Motor neuron (in vitro differentiated cells): ENCODE data around the gene ABLIM2. TPM values are rescaled to one million over a fixed set of nuclear protein-coding genes. Genes with fewer than 3 reads are reported as not detected.

Experiments
- ATAC-seq, 8 experiments: fragments of 200-7000 bp; cut with Tn5 transposase; replicated peaks in 6 of 8; 2 replicates each; pipeline ENCODE4 v1.8.0; 2021; ENCODE audit warnings: mild to moderate bottlenecking in 8 of 8, moderate library complexity in 8 of 8
- H3K27ac ChIP-seq, 2 donors: fragments of 250-450 bp; sonication (Bioruptor Pico); 2 replicates each; pipeline ENCODE4 v1.9.0; 2021; ENCODE audit warnings: antibody characterized with exemption in 2 of 2, mild to moderate bottlenecking in 2 of 2, moderate library complexity in 1 of 2
- H3K4me1 ChIP-seq, 2 donors: fragments of 250-450 bp; sonication (Bioruptor Pico); replicated peaks in 1 of 2; 2 replicates each; pipeline ENCODE4 v1.6.1; 2021; ENCODE audit warnings: antibody characterized with exemption in 2 of 2, mild to moderate bottlenecking in 2 of 2, moderate library complexity in 1 of 2
- H3K4me3 ChIP-seq, 5 donors: fragments of 250-450 bp; sonication (Bioruptor Pico); 2 replicates each; pipeline ENCODE4 v1.9.0; 2021; ENCODE audit warnings: antibody characterized with exemption in 5 of 5, mild to moderate bottlenecking in 5 of 5, moderate library complexity in 4 of 5
- WGBS, 10 experiments: fragments of 450-650 bp; shearing (Covaris generic); methylation state at CpG; one replicate each; pipeline ENCODE4 v1.0.0; 2022; 5-methylcytosine and 5-hydroxymethylcytosine counted together
- in situ Hi-C, 9 experiments: fragments of 400-800 bp; cut with MboI; loops; one replicate each; pipeline ENCODE4 v1.15.0; 2021; ENCODE audit warnings: low sequenced_read_pairs in 9 of 9, low pct_unique_long_range_greater_than_20kb in 2 of 9; ENCODE audit not compliant: unreplicated experiment in 9 of 9
- total RNA-seq, 8 experiments: library from RNA; unstranded; fragments of 300-600 nt; gene quantifications; 2 replicates each; pipeline versions ENCODE4 v1.2.3 to v1.2.4, GENCODE V29; 2022

The ABLIM2 gene
- total RNA-seq, 8 experiments from 2014 or later, result 0.58 to 18.7 (median 6.5) TPM

GRCh38 chr4:8122746-8123145, 35.9 kb downstream of the ABLIM2 start:
- peaks cover 9 to 11% of the 10 kb centered on the region in 2 donors for H3K4me1 ChIP-seq
- 69 to 86% (median 80%) methylated on average over 1 to 4 of the region's 10 CpGs; no CpG with 5 or more reads in 7 of the 10 experiments for WGBS, 10 experiments
- ATAC-seq, result no peak
- no peak overlapping the region for H3K4me3 ChIP-seq
- H3K27ac ChIP-seq, result no peak overlapping the region
- in situ Hi-C loops, result no loop called here

GRCh38 chr4:8121292-8122015, 37.2 kb downstream of the ABLIM2 start:
- H3K4me3 ChIP-seq, result no peak overlapping the region
- H3K27ac ChIP-seq, result no peak overlapping the region
- H3K4me1 ChIP-seq, result peaks cover 0 to 4% of the 10 kb centered on the region in 2 donors
- in situ Hi-C loops, result no loop called here
- no peak for ATAC-seq
- 41 to 95% (median 88%) methylated on average over 2 to 7 of the region's 16 CpGs; no CpG with 5 or more reads in 7 of the 10 experiments for WGBS, 10 experiments

- H3K4me3 ChIP-seq, result no peak overlapping the region
- in situ Hi-C loops, result no loop called here
- H3K4me1 ChIP-seq, result peaks cover 0 to 4% of the 10 kb centered on the region in 2 donors
- ATAC-seq, result no peak
- no peak overlapping the region for H3K27ac ChIP-seq
- whole genome bisulfite sequencing, 10 experiments, result 55 to 100% (median 85%) methylated on average over 2 to 12 of the region's 12 CpGs; no CpG with 5 or more reads in 5 of the 10 experiments
Observed at GRCh38 chr4:8120501-8120900, 38.1 kb downstream of the ABLIM2 start.

- 79 to 100% (median 86%) methylated on average over 1 to 6 of the region's 18 CpGs; no CpG with 5 or more reads in 4 of the 10 experiments for WGBS, 10 experiments
- in situ Hi-C loops, result no loop called here
- H3K4me1 ChIP-seq, result peaks cover 0 to 4% of the 10 kb centered on the region in 2 donors
- no peak for ATAC-seq
- H3K27ac ChIP-seq, result no peak overlapping the region
- H3K4me3 ChIP-seq, result no peak overlapping the region
Observed at GRCh38 chr4:8119877-8120276, 38.7 kb downstream of the ABLIM2 start.

GRCh38 chr4:8118531-8118930, 40.1 kb downstream of the ABLIM2 start:
- Histone ChIP-seq H3K4me3 (no peak overlapping the region), H3K27ac (no peak overlapping the region), H3K4me1 (peaks cover 0 to 4% of the 10 kb centered on the region in 2 donors)
- ATAC-seq, result no peak
- in situ Hi-C loops, result no loop called here
- 34 to 82% (median 67%) methylated on average over 1 to 3 of the region's 6 CpGs; no CpG with 5 or more reads in 5 of the 10 experiments for WGBS, 10 experiments

- WGBS, 10 experiments, result 83 to 100% methylated on average over 1 of the region's 6 CpGs; no CpG with 5 or more reads in 8 of the 10 experiments
- in situ Hi-C loops, result no loop called here
- Histone ChIP-seq H3K27ac (no peak overlapping the region), H3K4me1 (peaks cover 0 to 4% of the 10 kb centered on the region in 2 donors), H3K4me3 (no peak overlapping the region)
- ATAC-seq, result no peak
Observed at GRCh38 chr4:8118035-8118434, 40.6 kb downstream of the ABLIM2 start.

GRCh38 chr4:8117278-8117682, 41.3 kb downstream of the ABLIM2 start:
- Histone ChIP-seq H3K27ac (no peak overlapping the region), H3K4me3 (no peak overlapping the region), H3K4me1 (peaks cover 0 to 4% of the 10 kb centered on the region in 2 donors)
- in situ Hi-C loops, result no loop called here
- 14 to 100% (median 50%) methylated on average over 1 to 4 of the region's 4 CpGs; no CpG with 5 or more reads in 6 of the 10 experiments for WGBS, 10 experiments
- peak; percentile 53 to 90 (median 85) for ATAC-seq

GRCh38 chr4:8115916-8116315, 42.7 kb downstream of the ABLIM2 start:
- 60 to 80% methylated on average over 1 to 2 of the region's 8 CpGs; no CpG with 5 or more reads in 8 of the 10 experiments for WGBS, 10 experiments
- ATAC-seq, result no peak
- no peak overlapping the region for H3K27ac ChIP-seq
- in situ Hi-C loops, result no loop called here
- H3K4me1 ChIP-seq, result peaks cover 5 to 8% of the 10 kb centered on the region in 2 donors
- no peak overlapping the region for H3K4me3 ChIP-seq

- Histone ChIP-seq H3K4me3 (no peak overlapping the region), H3K27ac (no peak overlapping the region), H3K4me1 (peaks cover 12 to 15% of the 10 kb centered on the region in 2 donors)
- in situ Hi-C loops, result no loop called here
- 0 to 90% (median 58%) methylated on average over 1 to 4 of the region's 5 CpGs; no CpG with 5 or more reads in 6 of the 10 experiments for WGBS, 10 experiments
- ATAC-seq, result no peak
Observed at GRCh38 chr4:8115203-8115520, 43.5 kb downstream of the ABLIM2 start.

GRCh38 chr4:8114456-8115202, 44.0 kb downstream of the ABLIM2 start:
- Histone ChIP-seq H3K27ac (no peak overlapping the region), H3K4me1 (peaks cover 16 to 21% of the 10 kb centered on the region in 2 donors), H3K4me3 (no peak overlapping the region)
- in situ Hi-C loops, result no loop called here
- WGBS, 10 experiments, result 20 to 100% (median 67%) methylated on average over 1 to 5 of the region's 21 CpGs; no CpG with 5 or more reads in 2 of the 10 experiments
- no peak for ATAC-seq

- WGBS, 10 experiments, result 66 to 100% (median 88%) methylated on average over 1 to 9 of the region's 15 CpGs; no CpG with 5 or more reads in 5 of the 10 experiments
- H3K4me1 ChIP-seq, result peaks cover 18 to 27% of the 10 kb centered on the region in 2 donors
- in situ Hi-C loops, result no loop called here
- no peak overlapping the region for H3K4me3 ChIP-seq
- no peak overlapping the region for H3K27ac ChIP-seq
- peak in 3 of 8 experiments; percentile 6 to 64 (median 39) for ATAC-seq
Observed at GRCh38 chr4:8113611-8114377, 44.8 kb downstream of the ABLIM2 start.

GRCh38 chr4:8112672-8113071, 45.9 kb downstream of the ABLIM2 start:
- 88 to 95% (median 89%) methylated on average over 3 to 4 of the region's 10 CpGs; no CpG with 5 or more reads in 7 of the 10 experiments for WGBS, 10 experiments
- in situ Hi-C loops, result no loop called here
- Histone ChIP-seq H3K4me3 (no peak overlapping the region), H3K27ac (no peak overlapping the region), H3K4me1 (peaks cover 18 to 26% of the 10 kb centered on the region in 2 donors)
- no peak for ATAC-seq
